ENCODE results near the gene MAGEA8.
"Not testable (repeated sequence)": the region's sequence is repeated elsewhere in the genome, so short reads cannot be mapped to it uniquely, and the experiment has no call there.

The MAGEA8 gene

GRCh38 chrX:149881081-149881711 is at the start of gene MAGEA8:
Gene MAGEA8, plus strand, starts transcription at chrX:149881183. Its CDS starts 3,090 bp downstream, at chrX:149884273.
- no peak for DNase-seq

- DNase-seq, result no peak
Measured at GRCh38 chrX:149831473-149831872, 49.5 kb upstream of the MAGEA8 start.

- not testable (repeated sequence) for DNase-seq
Measured at GRCh38 chrX:149836728-149837127, 44.3 kb upstream of the MAGEA8 start.

- DNase-seq, result no peak
Measured at GRCh38 chrX:149837167-149837566, 43.8 kb upstream of the MAGEA8 start.

GRCh38 chrX:149837639-149838038 is 43.3 kb upstream of the MAGEA8 start:
- no peak for DNase-seq

GRCh38 chrX:149841929-149842328 is 39.1 kb upstream of the MAGEA8 start:
- DNase-seq, result no peak

GRCh38 chrX:149845385-149845784 is 35.6 kb upstream of the MAGEA8 start:
- no peak for DNase-seq

GRCh38 chrX:149846789-149847188 is 34.2 kb upstream of the MAGEA8 start:
- DNase-seq, result no peak

- DNase-seq, result no peak
Measured at GRCh38 chrX:149848855-149849254, 32.1 kb upstream of the MAGEA8 start.

- no peak for DNase-seq
Measured at GRCh38 chrX:149849787-149850186, 31.2 kb upstream of the MAGEA8 start.

- DNase-seq, result no peak
Measured at GRCh38 chrX:149851864-149852263, 29.1 kb upstream of the MAGEA8 start.

- DNase-seq, result no peak
Measured at GRCh38 chrX:149853925-149854324, 27.1 kb upstream of the MAGEA8 start.

GRCh38 chrX:149858592-149858991 is 22.4 kb upstream of the MAGEA8 start:
- no peak for DNase-seq

GRCh38 chrX:149860445-149860844 is 20.5 kb upstream of the MAGEA8 start:
- DNase-seq, result no peak

- DNase-seq, result no peak
Measured at GRCh38 chrX:149865390-149865789, 15.6 kb upstream of the MAGEA8 start.

GRCh38 chrX:149867488-149867887 is 13.5 kb upstream of the MAGEA8 start:
- no peak for DNase-seq

- no peak for DNase-seq
Measured at GRCh38 chrX:149870840-149871239, 10.1 kb upstream of the MAGEA8 start.

GRCh38 chrX:149871433-149871832 is 9.6 kb upstream of the MAGEA8 start:
- DNase-seq, result no peak

GRCh38 chrX:149871940-149872339 is 9.0 kb upstream of the MAGEA8 start:
- no peak for DNase-seq

- DNase-seq, result no peak
Measured at GRCh38 chrX:149877157-149877556, 3.8 kb upstream of the MAGEA8 start.

GRCh38 chrX:149877636-149878035 is 3.3 kb upstream of the MAGEA8 start:
- DNase-seq, result no peak

- DNase-seq, result not testable (repeated sequence)
Measured at GRCh38 chrX:149890828-149891227, 9.8 kb downstream of the MAGEA8 start.

- no peak for DNase-seq
Measured at GRCh38 chrX:149898554-149898953, 17.6 kb downstream of the MAGEA8 start.

GRCh38 chrX:149903889-149904748 is 23.1 kb downstream of the MAGEA8 start:
- DNase-seq, result no peak
